ENCODE results near the gene SLC30A7.

DNA sequence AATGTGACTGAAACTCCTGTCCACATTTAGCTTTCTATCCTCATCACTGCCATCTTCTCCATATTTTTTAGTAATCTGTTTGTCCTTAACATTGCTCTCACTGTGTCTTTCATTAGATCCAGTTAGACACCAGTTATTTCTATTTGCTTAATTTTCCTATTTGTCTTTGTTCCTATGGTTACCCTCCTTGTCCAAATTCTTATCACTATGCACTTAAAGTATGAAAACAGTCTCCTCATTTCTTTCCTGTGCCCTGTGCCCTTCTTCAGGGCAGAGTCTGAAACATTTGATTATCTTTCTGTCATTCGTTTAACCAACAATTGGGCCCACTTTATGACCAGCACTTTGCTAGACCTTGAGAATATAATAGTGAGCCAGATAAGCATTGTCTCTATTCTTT, 64.2 kb downstream of the SLC30A7 start:
- TF ChIP-seq, protein P1, sequence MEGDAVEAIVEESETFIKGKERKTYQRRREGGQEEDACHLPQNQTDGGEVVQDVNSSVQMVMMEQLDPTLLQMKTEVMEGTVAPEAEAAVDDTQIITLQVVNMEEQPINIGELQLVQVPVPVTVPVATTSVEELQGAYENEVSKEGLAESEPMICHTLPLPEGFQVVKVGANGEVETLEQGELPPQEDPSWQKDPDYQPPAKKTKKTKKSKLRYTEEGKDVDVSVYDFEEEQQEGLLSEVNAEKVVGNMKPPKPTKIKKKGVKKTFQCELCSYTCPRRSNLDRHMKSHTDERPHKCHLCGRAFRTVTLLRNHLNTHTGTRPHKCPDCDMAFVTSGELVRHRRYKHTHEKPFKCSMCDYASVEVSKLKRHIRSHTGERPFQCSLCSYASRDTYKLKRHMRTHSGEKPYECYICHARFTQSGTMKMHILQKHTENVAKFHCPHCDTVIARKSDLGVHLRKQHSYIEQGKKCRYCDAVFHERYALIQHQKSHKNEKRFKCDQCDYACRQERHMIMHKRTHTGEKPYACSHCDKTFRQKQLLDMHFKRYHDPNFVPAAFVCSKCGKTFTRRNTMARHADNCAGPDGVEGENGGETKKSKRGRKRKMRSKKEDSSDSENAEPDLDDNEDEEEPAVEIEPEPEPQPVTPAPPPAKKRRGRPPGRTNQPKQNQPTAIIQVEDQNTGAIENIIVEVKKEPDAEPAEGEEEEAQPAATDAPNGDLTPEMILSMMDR (IDR thresholded peaks at IDR 0.05; ENCODE audit: insufficient read depth, low read depth, low read length): no peak
- TF ChIP-seq EZH2 (IDR thresholded peaks at IDR 0.05; ENCODE audit: insufficient read depth, low read length): no peak
